CD4-positive, alpha-beta T cell treated with Interleukin-6 at 100 ng/mL for 8 hours (primary cell): ENCODE data around the gene TPMT.

Experiments used
- DNase-seq: peaks from one replicate; pipeline ENCODE4 v3.0.0-alpha.2; 2020; ENCODE audit warnings: mixed read lengths, low spot score

Gene TPMT

DNA sequence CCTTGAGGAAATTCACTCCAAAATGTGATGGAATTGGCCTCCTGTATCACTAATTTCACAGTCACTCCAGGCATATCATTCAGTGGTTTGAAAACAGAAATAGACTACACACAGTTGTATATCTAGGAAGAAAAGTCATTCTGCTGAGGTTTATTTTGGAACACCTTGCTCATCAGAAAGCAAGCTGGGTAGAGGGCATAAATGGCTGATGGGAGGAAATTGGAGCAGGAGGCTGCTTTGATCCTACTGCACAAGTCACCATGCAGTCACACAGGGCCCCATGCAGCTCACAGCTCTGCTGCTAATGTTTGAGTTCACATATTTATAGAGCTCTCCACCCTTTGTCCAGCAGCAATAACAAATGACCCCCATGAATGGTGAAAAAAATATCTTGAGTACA is 44.7 kb downstream of the TPMT start:
- no peak for DNase-seq

DNA sequence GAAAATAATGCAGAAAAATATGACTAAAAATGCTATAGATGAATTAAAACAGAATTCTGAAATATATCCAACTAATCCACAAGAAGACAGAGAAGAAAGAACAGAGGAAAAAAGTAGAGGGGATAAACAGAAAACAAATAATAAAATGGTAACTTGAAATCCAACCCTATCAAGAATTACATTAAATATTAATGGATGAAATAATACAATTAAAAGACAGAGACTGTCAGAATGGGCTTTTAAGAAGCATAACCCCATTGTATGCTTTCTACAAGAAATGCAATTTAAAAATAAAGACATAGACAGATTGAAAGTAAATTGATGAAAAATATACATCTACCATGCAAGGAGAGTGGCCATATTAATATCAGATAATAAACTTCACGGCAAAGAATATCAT is 47.8 kb downstream of the TPMT start:
- no peak for DNase-seq

DNA sequence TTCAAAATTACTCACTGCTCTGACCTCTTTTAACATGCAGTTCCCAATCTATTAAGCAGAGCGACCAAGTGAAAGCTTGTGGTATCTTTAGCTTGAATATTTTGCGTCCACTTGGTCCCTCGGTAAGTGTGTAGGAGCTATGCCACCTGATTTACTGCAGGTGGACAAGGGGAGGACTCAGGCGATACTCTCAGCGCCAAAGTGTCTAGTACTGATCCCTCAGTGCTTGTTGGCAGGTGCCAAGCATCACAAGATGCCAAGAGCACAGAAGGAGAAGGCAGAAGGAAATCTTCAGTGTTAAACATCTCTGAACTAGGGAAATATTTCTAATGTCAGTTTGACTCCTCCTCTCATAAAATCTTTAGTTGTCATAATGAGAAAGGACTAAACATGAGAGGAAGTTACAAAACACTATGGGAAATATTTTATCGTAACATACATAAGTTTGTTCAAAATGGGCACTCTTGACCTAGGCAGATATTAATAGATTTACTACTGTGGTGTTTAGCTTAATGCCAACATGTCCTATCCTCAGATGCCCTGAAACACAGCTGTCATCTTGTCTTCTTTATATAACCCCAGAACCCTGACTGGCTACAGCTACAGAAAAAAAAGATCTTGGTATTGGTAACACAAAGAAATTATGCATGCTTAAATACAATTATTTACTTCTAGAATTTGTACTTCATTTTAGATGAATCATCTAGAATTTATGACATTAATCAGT is 51.9 kb downstream of the TPMT start:
- DNase-seq = no peak

DNA sequence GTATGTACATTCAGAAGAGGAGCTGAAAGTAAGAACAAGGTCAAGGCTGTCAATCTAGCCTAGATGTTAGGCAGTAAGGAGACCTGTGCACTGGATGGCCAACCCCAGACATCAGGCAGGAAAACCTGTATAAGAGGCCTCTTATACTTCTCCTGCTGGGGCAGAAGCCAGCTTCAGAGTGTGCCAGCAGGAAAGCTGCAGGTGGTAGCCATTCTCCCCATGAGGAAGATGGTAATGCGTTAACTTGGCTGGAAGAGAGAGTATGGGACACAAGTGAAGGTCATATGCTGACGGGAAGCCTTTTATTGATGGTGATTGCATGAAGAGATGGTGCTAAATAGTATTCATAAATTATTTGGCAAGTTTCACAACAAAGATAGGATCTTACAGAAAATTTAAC is 53.0 kb downstream of the TPMT start:
- no peak for DNase-seq

DNA sequence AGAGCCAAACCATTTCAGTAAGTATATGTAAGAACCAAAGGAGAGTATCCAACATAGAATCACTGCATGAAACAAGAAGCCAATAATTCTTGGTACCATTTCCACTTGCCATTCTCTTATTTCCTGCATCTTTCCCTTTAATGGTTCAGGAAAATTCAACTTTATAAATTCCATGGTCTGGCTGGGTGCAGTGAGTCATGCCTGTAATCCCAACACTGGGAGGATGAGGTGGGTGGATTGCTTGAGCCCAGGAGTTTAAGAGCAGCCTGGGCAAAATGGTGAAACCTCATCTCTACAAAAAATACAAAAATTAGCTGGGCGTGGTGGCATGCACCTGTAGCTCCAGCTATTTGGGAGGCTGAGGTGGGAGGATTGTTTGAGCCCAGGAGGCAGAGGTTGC is 53.6 kb downstream of the TPMT start:
- no peak for DNase-seq

DNA sequence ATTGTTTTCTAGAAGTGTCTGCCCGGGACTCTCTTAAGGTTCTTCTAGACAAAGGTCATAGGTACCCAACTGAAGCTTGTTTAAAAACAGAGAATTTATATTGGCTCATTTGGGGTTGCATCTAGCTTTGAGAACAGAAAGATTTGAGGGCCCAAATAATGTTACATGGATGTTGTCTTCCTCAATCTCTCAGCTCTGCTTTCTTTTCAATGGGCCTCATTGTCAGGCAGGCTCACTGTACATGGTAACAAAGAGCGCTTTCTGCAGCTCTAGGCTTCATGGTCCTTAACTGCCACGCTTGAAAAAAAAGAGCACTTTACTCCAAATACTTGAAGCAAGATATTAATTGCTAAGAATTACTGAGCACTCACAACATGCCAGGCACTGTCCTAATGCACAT is 54.6 kb downstream of the TPMT start:
- no peak for DNase-seq

DNA sequence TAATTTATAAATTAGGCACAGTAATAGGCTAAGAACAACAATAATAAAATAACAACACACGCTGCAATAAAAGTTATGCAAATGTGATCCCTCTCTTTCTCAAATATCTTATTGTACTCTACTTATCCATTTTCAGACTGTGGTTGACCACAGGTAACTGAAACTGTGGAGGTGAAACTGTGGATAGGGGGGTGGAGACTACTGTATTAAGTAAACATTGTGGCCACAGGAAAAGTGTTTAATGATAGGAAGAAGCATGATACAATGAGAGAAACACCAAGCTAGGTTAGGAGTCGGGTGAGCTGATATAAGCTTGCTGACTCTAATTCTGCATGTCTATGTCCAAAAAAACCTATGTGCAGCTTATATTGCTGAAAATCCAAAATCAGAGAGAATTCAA is 55.4 kb downstream of the TPMT start:
- DNase-seq = no peak

DNA sequence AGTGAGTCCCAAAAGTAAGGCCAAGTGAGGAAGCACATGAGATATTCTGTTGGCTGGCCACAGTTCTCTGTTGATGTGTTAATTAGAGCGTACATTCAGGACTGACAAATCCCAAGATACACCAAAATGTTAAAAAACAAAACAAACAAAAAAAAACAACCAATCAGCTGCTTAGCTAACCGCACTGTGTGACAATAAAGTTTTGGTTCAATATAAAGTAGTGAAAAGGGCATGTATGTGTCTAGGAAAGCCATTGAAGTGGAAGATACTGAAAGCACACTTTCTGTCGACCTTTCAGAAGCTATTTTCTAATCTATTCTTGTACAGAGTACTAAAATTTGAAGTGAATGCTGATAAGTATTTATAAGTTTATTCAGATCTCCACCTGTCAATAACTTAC is 58.5 kb downstream of the TPMT start:
- DNase-seq = no peak

DNA sequence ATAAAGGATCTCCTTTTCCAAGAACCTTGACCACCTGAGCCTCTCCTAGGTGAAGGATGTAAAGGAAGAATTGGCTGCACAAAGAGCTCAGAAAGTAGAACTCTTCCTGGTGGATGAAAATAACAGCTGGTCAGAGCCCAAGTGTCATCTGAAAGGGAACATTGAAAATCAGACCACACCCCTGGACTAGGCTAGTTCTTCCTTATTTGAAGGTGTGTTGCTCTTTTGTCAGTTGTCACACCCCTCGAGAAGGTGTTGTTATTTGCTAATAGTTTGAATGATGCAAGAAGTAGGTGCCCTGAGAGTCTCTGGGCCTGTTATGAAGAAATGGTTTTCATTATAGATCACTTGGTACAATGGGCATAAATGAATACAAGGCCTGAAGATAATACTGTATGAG is 63.5 kb downstream of the TPMT start:
- DNase-seq = no peak

DNA sequence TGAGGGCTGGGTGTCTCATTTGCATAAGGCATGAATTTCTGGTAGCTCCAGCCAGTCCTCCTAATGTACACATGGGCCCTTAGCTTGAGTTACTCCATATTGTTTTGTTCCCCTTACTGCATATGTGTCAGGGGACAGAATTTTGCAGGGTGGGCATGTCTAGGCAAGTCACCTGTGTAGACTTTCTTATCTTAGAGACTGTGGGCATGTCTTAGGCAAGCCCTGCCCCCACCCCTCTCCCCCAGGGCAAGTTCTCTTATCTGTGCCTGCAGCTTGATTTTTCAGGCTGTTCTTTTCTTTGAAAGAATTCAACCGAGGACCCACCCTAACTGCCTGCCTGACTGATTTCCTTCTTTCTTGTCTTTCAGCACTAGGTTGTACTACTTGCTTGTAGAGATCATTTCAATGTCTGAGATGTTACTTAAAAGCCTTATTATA is 64.5 kb downstream of the TPMT start:
- DNase-seq = no peak

DNA sequence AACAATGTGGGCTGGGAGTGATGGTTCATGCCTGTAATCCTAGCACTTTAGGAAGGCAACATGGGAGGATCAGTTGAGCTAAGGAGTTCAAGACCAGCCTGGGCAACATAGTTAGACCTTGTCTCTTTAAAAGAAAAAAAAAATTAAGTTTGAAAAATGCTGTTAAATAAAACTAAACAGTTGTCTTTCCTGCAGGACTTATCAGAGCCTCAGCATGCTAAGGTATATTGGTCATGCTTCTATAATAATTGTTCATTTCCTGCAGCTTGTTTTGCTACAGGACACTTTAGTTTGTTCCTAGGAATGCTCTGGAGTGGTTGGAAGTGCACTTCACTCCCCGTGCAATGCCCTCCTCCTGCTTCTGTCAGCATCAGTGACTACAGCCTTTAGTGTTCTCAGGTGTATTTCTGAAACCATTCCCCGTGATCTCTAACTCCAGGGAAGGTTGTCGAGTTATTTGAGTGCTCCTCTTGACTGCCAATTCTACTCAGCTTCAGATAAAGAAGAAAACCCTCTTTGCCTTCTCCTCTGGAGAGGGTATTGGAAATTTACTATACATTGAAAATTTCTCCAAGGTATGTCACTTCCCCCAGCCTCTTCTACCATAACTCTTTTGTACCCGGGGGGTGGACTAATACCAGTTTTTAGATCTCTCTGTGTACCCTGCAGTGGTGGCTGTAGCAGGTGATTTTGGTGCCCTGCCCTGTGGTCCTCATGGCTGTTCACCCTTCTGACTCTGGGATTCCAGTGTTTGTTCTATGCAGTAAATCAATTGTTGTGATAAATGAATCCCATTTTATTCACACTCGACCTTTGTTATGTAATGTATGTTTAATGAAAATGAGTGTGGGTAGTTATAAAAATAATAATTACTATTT is 66.2 kb downstream of the TPMT start:
- no peak for DNase-seq

DNA sequence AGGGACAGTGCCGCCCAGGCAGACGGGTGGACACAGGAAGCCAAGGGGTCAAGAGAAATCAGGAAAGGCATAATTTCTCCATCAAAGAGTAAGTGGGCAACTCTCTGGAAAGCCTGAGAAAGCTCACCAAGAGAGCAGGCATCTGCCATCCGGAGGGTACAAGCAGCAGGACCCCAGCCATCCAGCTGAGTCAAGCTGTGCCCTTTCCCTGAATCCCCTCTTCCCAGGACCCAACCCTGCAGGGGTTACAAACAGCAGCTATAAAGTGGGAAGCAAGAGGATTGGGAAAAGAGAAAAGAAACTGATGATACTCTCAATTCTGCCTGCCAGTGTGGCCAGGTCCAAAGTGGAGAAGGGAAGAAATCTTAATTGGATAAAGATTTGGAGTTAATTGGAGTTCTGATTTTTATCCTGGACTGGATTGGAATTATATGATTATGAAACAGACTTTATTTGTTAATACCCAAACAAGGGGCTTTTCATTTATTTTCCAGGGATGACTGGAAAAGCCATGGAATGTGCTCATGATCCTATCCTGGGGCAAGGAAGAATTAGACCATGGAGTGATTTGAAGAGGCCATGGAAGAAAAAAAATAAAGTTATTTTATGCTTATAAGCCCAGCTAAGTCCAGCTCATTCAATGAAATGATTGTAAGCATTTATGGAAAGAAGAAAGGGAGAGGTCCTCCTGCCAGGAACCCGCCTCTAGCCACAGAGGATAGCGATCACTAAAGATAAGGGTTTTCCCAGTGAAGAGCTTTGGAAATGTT is 67.3 kb downstream of the TPMT start:
- no peak for DNase-seq

DNA sequence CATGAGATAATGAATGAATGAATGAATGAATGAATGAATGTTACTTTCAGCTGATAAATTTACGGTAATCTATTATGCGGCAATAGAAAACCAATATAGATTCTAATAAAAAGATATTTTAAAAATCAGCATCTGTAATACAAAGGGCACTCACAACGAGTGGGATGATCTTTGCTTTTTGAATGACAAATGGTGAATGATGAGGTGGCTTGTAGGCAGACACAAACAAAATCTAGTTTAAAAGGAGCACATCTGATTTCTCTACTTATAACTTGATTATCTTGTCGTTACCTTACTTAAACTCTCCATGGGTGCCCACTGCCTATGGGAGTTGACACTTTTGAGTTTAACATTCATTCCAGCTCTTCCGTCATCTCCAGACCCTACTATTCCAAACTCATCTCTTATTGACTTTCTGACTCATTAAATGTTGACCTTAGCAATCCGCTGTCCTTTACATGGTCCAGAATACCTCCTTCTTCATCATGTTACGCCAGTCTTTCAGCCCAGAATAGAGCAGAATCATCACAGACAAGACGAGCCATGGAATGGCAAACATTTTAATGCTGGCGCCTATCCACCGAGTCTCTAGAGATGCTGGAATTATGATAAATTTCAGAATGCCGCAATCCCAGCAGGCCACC is 73.7 kb downstream of the TPMT start:
- no peak for DNase-seq

DNA sequence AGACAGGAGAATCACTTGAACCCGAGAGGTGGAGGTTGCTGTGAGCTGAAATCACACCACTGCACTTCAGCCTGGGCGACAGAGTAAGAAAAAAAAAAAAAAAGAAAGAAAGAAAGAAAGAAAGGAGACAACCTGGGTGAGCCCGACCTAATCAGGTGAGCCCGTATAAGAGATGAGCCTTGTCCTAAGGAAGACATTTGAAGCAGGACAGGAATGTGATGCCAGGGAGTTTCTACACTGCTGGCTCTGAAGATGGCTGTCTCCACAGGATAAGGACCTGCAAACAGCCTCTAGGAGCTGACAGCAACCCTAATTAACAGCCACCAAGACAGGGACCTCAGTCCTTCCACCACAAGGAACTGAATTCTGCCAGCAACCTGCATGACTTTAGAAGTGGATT is 74.3 kb downstream of the TPMT start:
- DNase-seq = no peak

DNA sequence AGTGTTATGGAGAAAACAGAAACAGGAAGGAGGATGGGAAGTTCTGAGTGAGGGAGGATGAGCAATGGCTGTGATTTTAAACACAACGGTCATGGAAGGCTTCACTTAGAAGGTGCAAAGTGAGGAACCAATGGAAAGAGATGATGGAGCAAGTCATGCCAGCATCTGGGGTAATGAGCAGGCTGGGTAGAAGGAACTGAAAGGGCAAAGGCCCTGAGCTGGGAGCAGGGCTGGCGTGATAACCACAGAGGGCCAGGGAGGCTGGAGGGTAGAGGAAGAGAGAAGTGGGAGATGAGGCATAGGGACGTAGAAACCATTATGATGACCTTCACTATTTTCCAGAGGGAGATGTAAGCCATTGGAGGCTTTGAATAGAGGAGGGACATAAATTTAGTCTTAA is 76.0 kb downstream of the TPMT start:
- no peak for DNase-seq
